IPS-15b (cell line): ENCODE results near the gene CHCHD6.

ENCODE experiments used
- H3K27me3 ChIP-seq: one replicate; pipeline ENCODE4 v1.6.1; 2013; ENCODE audit warnings: low read length; ENCODE audit not compliant: control insufficient read depth, insufficient read depth
- H3K36me3 ChIP-seq: one replicate; pipeline ENCODE4 v1.6.1; 2013; ENCODE audit warnings: low read length; ENCODE audit not compliant: control insufficient read depth, insufficient read depth
- H3K4me1 ChIP-seq: one replicate; pipeline ENCODE4 v1.6.1; 2013; ENCODE audit warnings: mild to moderate bottlenecking, low read length; ENCODE audit not compliant: control insufficient read depth, insufficient read depth
- H3K4me3 ChIP-seq: one replicate; pipeline ENCODE4 v1.5.1; 2013; ENCODE audit warnings: low read depth, low read length
- H3K9ac ChIP-seq: one replicate; pipeline ENCODE4 v1.6.1; 2013; ENCODE audit warnings: low read depth, mild to moderate bottlenecking, low read length
- H3K9me3 ChIP-seq: one replicate; pipeline ENCODE4 v1.6.1; 2013; ENCODE audit warnings: mild to moderate bottlenecking, low read length; ENCODE audit not compliant: control insufficient read depth, insufficient read depth

Gene CHCHD6

DNA sequence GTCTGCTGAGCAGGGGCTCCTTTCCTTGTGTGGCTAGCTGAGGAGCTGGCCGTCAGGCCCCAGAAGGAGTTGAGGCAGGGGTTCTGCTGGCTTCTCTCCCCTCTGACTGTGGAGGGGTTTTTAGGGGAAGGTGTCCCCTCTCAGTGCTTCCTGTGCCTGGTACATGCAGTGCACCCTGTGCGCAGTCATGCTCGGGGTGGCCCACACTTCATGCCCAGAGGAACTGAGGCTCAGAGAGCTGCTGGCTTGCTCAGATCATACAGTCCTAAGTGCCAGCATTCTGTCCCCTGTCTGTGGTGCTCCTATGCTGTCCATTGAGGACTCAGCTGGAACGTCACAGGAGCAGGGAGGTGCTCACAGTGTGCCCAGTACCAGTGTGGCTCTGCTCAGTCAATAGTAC lies 211.0 kb downstream of the CHCHD6 start:
- H3K36me3 ChIP-seq = peaks cover 3% of the 10 kb centered on the region
- H3K27me3 ChIP-seq = no peaks in the 10 kb centered on the region
- no peaks in the 10 kb centered on the region for H3K9me3 ChIP-seq
- H3K4me1 ChIP-seq = no peaks in the 10 kb centered on the region
- no peak overlapping the region for H3K4me3 ChIP-seq
- no peak overlapping the region for H3K9ac ChIP-seq

DNA sequence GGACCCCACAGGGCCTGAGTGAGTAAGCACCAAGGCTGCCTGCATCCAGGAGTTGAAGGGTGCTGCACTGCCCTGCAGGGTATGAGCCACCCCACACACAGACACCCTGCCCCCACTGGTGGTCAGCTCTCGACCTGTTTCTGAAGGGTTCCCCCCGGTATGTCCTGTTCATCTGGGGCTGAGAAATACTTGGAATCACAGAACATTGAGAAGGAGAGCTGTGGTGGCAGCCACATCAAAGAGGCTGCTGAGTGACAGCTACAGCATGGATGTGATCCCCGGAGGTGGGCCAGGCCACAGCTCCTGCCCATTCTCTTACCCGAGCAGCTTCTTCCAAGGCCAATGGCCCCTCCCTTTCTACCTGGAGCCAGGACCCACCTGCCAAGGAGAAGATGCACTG lies 212.5 kb downstream of the CHCHD6 start:
- H3K4me3 ChIP-seq = no peak overlapping the region
- H3K36me3 ChIP-seq = peaks cover 3% of the 10 kb centered on the region
- no peak overlapping the region for H3K9ac ChIP-seq
- H3K4me1 ChIP-seq = no peaks in the 10 kb centered on the region
- H3K27me3 ChIP-seq = no peaks in the 10 kb centered on the region
- H3K9me3 ChIP-seq = no peaks in the 10 kb centered on the region

DNA sequence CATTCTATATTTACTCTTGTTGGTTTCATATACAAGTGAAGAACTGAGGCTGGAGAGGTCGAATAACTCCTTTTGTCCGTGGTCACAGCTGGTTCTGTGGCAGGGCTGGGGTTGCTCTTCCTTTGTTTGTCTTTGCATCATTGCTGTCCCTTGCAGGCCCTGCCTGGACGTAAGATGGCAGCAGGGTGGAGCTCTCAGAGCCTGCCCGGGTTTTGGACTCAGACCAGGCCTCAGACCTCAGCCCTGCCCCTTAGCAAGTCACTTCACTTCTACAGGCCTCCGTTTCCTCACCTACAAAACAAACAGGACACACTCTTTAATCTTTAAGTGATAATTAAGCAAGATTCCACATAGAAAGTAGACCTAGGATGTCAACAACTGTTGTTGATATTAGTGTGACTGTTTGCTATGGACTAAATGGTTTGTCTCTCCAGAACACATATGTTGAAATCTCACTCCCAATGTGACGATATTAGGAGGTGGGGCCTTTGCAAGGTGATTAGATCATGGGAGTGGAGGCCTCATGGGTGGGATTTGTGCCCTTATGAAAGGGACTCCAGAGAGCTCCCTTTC lies 213.3 kb downstream of the CHCHD6 start:
- Histone ChIP-seq H3K36me3 (peaks cover 3% of the 10 kb centered on the region), H3K4me1 (no peaks in the 10 kb centered on the region), H3K9me3 (no peaks in the 10 kb centered on the region), H3K9ac (no peak overlapping the region), H3K4me3 (no peak overlapping the region), H3K27me3 (no peaks in the 10 kb centered on the region)

DNA sequence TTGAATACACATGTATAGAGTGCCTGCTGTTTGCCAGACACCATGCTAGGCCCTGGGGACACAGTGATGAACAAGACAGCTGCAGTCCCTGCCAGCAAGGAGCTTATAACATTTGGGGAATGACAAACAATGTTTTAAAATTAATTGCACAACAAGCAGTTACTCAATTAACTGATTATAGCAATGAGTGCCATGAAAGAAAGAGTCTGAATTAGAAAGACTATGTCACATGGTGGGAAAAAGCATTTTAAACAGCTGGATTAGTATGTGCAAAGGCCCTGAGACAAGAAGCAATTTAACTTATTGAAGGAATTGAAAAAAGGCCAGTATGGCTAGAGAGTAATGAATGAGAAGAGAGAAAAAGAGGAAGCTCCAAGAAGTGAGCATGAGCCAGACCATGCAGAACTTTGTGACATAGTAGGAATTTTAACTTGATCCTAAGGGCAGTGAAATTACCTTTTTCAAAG lies 214.3 kb downstream of the CHCHD6 start:
- Histone ChIP-seq H3K9ac (no peak overlapping the region), H3K9me3 (no peaks in the 10 kb centered on the region), H3K4me3 (no peak overlapping the region), H3K27me3 (no peaks in the 10 kb centered on the region), H3K36me3 (peaks cover 3% of the 10 kb centered on the region), H3K4me1 (no peaks in the 10 kb centered on the region)

DNA sequence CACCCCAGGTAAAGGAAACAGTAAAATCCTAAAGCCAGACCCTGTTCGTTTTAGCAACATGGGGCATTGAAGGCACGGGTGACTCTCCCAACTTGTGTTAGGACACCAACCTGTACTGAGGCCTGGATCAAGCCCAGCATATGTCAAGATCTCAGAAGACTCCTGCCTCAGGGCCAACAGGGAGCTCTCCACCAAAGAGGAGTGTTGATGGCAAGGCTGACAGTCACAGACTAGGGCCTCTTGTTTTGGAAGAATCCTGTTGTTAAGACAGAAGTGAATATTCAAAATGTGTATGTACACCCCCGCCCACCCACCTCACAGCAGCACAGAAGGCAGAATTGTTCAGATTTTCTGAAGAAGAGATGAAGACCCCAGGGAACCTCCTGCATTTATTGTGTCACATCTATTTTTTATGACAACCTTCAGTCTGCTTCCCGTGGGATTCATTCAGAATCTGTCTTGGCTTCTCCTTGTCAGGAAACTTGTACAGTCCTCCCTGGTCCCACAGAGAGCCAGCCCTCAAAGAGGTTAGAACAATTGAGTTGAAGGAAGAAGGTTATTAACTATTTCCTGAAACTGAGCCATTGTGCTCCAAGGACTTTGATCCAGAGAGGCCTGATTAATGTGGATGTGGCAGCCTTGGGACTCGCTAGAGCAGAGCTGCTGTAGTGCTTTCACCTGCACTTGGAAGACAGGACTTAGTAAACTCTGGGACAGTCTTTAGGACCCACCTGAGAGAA lies 217.2 kb downstream of the CHCHD6 start:
- no peak overlapping the region for H3K4me3 ChIP-seq
- no peaks in the 10 kb centered on the region for H3K9me3 ChIP-seq
- H3K36me3 ChIP-seq = peaks cover 3% of the 10 kb centered on the region
- no peaks in the 10 kb centered on the region for H3K4me1 ChIP-seq
- no peak overlapping the region for H3K9ac ChIP-seq
- H3K27me3 ChIP-seq = no peaks in the 10 kb centered on the region

DNA sequence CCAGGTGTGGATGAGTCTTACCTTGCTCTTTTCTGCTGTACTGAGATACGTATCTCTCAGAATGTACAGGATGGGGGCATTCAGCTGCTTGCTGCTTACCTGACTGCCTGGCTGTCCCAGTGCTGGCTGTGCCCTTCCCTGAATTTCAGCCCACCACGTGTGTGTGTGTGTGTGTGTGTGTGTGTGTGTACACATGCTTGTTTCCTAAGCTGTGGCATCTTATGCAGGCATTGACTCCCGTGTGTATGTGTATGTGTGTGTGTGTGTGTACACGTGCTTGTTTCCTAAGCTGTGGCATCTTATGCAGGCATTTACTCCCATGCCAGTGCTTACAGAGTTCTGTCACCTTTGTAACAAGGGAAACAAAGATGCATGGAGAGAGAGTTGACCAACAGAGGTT lies 218.4 kb downstream of the CHCHD6 start:
- Histone ChIP-seq H3K9me3 (no peaks in the 10 kb centered on the region), H3K4me3 (no peak overlapping the region), H3K9ac (no peak overlapping the region), H3K4me1 (no peaks in the 10 kb centered on the region), H3K27me3 (no peaks in the 10 kb centered on the region), H3K36me3 (no peaks in the 10 kb centered on the region)

DNA sequence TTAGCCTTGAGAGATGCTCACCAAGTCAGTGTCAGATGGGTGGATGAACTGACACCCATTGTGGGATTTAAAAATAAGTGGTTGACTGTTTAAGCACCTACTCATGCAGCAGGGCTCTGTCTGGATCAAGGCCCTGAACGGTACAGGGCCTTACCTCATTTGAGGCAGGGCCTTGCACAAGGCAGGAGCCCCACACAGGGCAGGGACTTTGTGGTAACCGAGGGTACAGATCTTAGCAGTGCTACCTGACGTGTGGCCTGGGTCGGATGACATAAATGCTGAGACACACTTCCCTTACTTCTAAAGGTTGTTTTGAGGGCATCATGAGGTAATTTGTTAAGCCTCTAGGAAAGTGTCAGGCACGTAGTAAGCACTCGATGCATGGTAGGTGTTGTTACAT lies 219.4 kb downstream of the CHCHD6 start:
- no peaks in the 10 kb centered on the region for H3K27me3 ChIP-seq

DNA sequence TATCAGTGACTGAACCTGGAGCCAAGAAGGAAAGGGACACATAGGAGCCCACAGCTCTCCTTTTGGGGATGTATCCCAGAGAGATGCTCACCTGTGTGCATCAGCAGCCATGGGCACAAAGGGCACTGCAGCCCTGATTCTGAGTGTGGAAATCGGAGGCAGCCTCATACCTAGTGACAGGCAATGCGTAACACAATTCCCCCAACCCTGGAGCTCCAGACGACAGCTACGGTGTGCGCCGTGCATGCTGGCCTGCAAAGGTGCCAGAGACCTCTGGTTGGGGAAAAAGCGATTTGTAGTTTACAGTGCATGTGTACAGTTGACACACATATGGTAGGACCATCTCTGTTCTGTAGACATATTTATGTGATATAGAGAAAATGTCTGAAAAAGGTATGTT lies 219.9 kb downstream of the CHCHD6 start:
- H3K27me3 ChIP-seq = no peaks in the 10 kb centered on the region
- H3K4me1 ChIP-seq = no peaks in the 10 kb centered on the region
- no peak overlapping the region for H3K9ac ChIP-seq
- H3K4me3 ChIP-seq = no peak overlapping the region
- no peaks in the 10 kb centered on the region for H3K36me3 ChIP-seq
- no peaks in the 10 kb centered on the region for H3K9me3 ChIP-seq

More for the DNA sequence above, 219.4 kb downstream of the CHCHD6 start:
- no peak overlapping the region for H3K9ac ChIP-seq
- H3K4me1 ChIP-seq = no peaks in the 10 kb centered on the region
- H3K4me3 ChIP-seq = no peak overlapping the region
- no peaks in the 10 kb centered on the region for H3K36me3 ChIP-seq
- no peaks in the 10 kb centered on the region for H3K9me3 ChIP-seq

DNA sequence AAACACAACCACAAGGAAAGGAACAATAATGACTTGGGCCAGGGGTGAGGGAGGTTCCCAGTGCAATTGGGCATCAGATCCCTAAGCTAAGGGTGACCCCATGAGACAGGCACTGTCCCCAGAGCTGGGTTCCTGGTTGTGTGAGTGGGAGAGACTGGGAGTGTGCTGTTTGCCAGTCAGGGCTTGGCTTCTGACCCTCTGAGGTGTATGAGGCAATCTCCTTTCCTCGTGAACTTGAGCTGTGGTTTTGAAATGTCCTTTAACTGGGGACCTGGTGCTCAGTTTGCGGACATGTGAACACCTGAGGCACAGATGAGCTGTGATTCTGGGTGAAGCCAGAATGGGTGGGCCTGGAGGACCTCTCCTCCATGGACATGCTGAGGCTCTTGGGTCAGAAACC lies 220.4 kb downstream of the CHCHD6 start:
- Histone ChIP-seq H3K9ac (no peak overlapping the region), H3K36me3 (no peaks in the 10 kb centered on the region), H3K9me3 (no peaks in the 10 kb centered on the region), H3K27me3 (no peaks in the 10 kb centered on the region), H3K4me3 (no peak overlapping the region), H3K4me1 (no peaks in the 10 kb centered on the region)

DNA sequence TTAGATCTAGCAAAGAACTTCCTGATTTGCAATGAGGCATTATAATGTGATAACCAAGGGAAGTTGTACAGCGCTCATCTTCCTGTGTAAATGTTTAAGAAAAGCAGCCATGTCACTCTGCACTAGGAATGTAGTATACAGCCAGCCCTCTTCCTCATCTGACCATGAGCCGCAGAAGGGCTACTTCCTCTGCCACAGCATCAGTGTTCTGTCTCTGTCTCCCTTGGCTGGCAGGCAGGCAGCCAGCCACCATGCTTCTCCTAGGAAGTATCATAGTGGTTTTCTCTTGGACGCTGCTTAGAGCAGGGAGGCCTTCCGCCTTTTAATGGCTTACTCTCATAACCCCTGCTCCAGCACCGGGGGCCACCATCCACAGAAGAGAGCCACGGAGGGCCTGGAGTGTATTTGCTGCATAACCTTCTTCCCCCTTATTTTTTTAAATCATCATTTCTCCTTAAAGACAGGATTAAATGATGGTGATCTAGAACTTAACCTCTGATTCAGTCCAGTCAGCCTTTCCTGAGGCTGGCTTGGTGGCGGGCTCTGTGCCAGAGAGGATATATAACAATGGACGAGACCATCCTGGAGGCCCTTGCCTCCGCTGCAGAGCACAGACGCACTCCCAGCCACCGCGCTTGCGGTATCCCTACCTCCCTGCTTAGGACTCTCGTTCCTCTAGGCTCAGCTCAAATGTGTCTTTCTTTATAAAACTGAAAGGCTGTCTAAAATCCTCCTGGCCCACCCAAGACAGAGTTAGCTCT lies 221.6 kb downstream of the CHCHD6 start:
- H3K4me3 ChIP-seq = no peak overlapping the region
- no peaks in the 10 kb centered on the region for H3K36me3 ChIP-seq
- H3K9me3 ChIP-seq = no peaks in the 10 kb centered on the region
- no peaks in the 10 kb centered on the region for H3K4me1 ChIP-seq
- no peaks in the 10 kb centered on the region for H3K27me3 ChIP-seq
- no peak overlapping the region for H3K9ac ChIP-seq

DNA sequence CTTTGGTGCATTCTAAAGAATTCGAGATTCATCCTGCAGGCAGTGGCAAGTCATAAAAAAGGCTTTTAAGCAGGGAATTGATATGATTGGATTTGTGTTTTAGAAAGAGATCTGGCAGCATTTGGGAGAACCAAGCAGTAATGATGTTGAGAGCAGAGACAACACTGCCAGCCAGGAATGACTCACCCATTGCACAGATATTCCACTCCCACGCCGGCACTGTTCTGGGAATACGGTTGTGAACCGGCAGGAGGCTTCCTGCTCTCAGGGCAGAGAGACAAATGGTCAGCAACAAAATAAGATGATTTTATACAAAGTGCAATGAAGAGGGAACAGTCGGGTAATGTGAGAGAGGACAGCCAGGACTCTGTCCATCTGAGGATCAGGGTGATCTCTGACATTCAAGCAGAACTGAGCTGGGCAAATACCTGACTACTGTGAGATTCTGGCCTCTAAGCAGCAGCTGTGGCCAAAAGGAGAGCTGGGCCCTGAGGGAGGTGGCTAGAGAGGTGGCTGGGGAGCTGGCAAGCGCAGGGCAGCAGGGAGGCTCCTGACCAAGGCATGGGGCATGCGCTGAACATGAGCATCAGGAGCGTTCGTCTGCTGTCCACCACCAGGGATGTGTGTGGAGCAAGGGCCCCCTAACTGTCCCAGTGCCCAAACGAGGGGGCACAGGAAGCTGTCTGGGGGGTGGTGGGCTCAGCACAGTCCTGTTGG lies 222.8 kb downstream of the CHCHD6 start:
- no peak overlapping the region for H3K4me3 ChIP-seq
- H3K9ac ChIP-seq = no peak overlapping the region
- H3K9me3 ChIP-seq = no peaks in the 10 kb centered on the region
- no peaks in the 10 kb centered on the region for H3K36me3 ChIP-seq
- H3K4me1 ChIP-seq = no peaks in the 10 kb centered on the region
- no peaks in the 10 kb centered on the region for H3K27me3 ChIP-seq
